GM19455 (cell line): ENCODE data around the gene RHOBTB3.

Source experiments
- ATAC-seq: cut with Tn5 transposase; IDR thresholded peaks from one replicate; pipeline ENCODE4 v1.9.1; 2021; ENCODE audit not compliant: unreplicated experiment

RHOBTB3 gene

GRCh38 chr5:95838556-95838955 lies 107.4 kb downstream of the RHOBTB3 start:
- ATAC-seq = no peak

- ATAC-seq = no peak
Measured at GRCh38 chr5:95839658-95840057, 108.5 kb downstream of the RHOBTB3 start.

DNA sequence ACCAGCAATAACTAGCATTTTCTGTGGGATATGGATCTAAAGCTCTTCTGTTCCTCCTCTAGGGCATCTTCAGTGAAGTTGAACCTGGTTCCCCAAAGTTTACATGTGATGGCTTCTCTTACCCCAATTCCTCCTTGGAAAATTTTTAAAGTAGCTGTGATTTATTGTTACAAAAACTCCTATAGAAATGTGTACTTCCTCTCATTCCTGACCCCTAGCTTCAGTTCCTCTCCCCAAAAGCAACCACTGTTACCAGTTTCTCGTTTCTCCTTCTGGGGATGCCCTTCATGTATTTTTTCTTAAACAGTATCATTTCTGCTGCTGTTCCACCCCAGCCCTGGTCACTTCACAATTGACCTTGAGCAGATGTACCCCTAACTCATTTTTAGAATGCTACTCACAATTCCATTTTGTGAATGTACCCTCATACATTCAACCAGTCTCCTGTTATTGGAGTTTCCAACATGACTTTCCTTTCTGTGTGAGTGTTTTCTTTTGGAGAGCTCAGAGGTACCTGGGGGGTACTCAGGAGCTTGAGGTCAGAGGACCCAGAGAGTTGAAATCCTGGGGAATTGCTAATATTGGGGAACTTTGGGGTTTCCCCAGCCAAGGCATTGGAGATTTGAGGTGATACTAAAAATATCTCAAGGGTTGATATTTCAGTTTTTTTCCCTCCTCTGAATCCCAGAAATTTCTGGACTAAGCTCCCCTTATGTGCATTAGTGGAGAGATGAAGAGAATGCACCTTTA lies 110.0 kb downstream of the RHOBTB3 start:
- ATAC-seq = no peak

GRCh38 chr5:95841914-95842812 lies 111.0 kb downstream of the RHOBTB3 start:
- no peak for ATAC-seq

- ATAC-seq = peak; percentile 86
Measured at GRCh38 chr5:95842854-95843544, 111.9 kb downstream of the RHOBTB3 start.

DNA sequence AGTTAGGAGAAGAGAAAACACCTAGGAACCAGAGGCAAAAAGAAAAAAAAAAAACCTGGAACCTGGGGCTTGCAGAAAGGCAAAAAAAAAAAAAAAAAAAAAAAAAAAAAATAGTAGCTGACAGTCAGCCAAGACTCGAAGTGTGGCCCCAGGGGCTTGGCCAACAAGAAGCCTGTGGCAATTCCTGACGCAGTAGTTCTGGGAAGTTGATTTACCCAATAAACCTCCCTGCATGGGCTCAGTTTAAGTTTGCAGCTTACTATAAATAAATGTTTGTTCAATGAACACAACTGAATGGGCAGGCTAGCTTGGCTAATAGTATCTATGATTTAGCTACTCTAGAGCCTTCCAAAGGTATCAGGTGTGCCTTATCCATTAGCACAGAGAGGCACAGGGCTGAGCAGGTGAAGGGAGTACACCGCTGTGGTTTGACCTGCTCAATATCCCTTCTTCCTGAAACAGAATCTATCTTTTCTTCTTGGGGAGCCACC lies 112.6 kb downstream of the RHOBTB3 start:
- no peak for ATAC-seq

GRCh38 chr5:95845391-95845790 lies 114.3 kb downstream of the RHOBTB3 start:
- ATAC-seq = no peak
